Transverse colon (tissue), 4 donors: ENCODE data around the gene CES2.

Source experiments
- CTCF ChIP-seq, 5 experiments: fragments of 200-600 bp in 3 of 5; fragments of 450-650 bp in 2 of 5; sonication (generic) in 3 of 5; IDR thresholded peaks; 1 replicate in 2 of 5; 2 replicates in 3 of 5; pipeline ENCODE4 v1.5.1; 2016 to 2017; ENCODE audit warnings: antibody characterized with exemption in 5 of 5, inconsistent platforms in 3 of 5, mild to moderate bottlenecking in 2 of 5, moderate library complexity in 1 of 5
- EP300 ChIP-seq: sonication (generic); formaldehyde crosslinking; IDR thresholded peaks from one replicate; pipeline ENCODE4 v1.6.1; 2017; ENCODE audit warnings: antibody characterized with exemption, low read depth
- POLR2AphosphoS5 ChIP-seq, 3 donors: sonication (generic); formaldehyde crosslinking; IDR thresholded peaks; one replicate each; pipeline ENCODE4 v1.6.1; 2016; ENCODE audit warnings: antibody characterized with exemption in 3 of 3

GRCh38 chr16:66916518-66916917, 18.8 kb upstream of the CES2 start:
- no peak for TF ChIP-seq CTCF (IDR thresholded peaks at IDR 0.05)
- TF ChIP-seq EP300, result no peak
- TF ChIP-seq POLR2AphosphoS5 (IDR thresholded peaks at IDR 0.05), result no peak
